ENCODE results near the gene IMPDH1. TPM values are rescaled to one million over a fixed set of nuclear protein-coding genes. Genes with fewer than 3 reads are reported as not detected.

The IMPDH1 gene
- total and polyA plus RNA-seq, 2 experiments from 2014 or later = 34.7 to 70.5 TPM

- H3K79me2 ChIP-seq = no peaks in the 10 kb centered on the region
- 77% methylated on average over 3 of the region's 3 CpGs for WGBS (ENCODE audit: low lambda C conversion rate, missing lambda C conversion rate)
- no peaks in the 10 kb centered on the region for H3K9me3 ChIP-seq (ENCODE audit: low read depth)
- H3K4me3 ChIP-seq = no peak overlapping the region
- no peaks in the 10 kb centered on the region for H3K9me2 ChIP-seq (replicated peaks; ENCODE audit: insufficient read depth)
- no peak overlapping the region for H3K27ac ChIP-seq
- no peaks in the 10 kb centered on the region for H3K36me3 ChIP-seq (replicated peaks; ENCODE audit: insufficient read depth, low read depth)
- no peaks in the 10 kb centered on the region for H3K27me3 ChIP-seq
- no peaks in the 10 kb centered on the region for H4K20me1 ChIP-seq (ENCODE audit: insufficient read depth, poor library complexity, severe bottlenecking)
- no peak overlapping the region for H3K4me2 ChIP-seq
- peaks cover 4% of the 10 kb centered on the region for H3K4me1 ChIP-seq (ENCODE audit: insufficient read depth)
- no peak for TF ChIP-seq CTCF (IDR thresholded peaks at IDR 0.05; ENCODE audit: poor library complexity)
- no peak for TF ChIP-seq EZH2 (IDR thresholded peaks at IDR 0.05; ENCODE audit: borderline replicate concordance)
- TF ChIP-seq EZH2phosphoT487 (IDR thresholded peaks at IDR 0.05; ENCODE audit: low read depth, severe bottlenecking, unreplicated experiment) = no peak
- H2AFZ ChIP-seq = no peak overlapping the region
- no peak for DNase-seq (ENCODE audit: low spot score)
These were observed 7.3 kb upstream of the IMPDH1 start for GRCh38 chr7:128417071-128417470.

- Histone ChIP-seq H3K9me2 (replicated peaks; ENCODE audit: insufficient read depth) (no peaks in the 10 kb centered on the region), H3K27ac (no peak overlapping the region), H3K4me2 (no peak overlapping the region), H4K20me1 (ENCODE audit: insufficient read depth, poor library complexity, severe bottlenecking) (no peaks in the 10 kb centered on the region), H3K9me3 (ENCODE audit: low read depth) (no peaks in the 10 kb centered on the region), H3K4me1 (ENCODE audit: insufficient read depth) (peaks cover 7% of the 10 kb centered on the region), H2AFZ (no peak overlapping the region), H3K27me3 (no peaks in the 10 kb centered on the region), H3K4me3 (no peak overlapping the region), H3K79me2 (no peaks in the 10 kb centered on the region), H3K36me3 (replicated peaks; ENCODE audit: insufficient read depth, low read depth) (no peaks in the 10 kb centered on the region)
- TF ChIP-seq EZH2phosphoT487 (IDR thresholded peaks at IDR 0.05; ENCODE audit: low read depth, severe bottlenecking, unreplicated experiment) (no peak), EZH2 (IDR thresholded peaks at IDR 0.05; ENCODE audit: borderline replicate concordance) (no peak), CTCF (IDR thresholded peaks at IDR 0.05; ENCODE audit: poor library complexity) (no peak)
- no peak for DNase-seq (ENCODE audit: low spot score)
- 87% methylated on average over 4 of the region's 4 CpGs for WGBS (ENCODE audit: low lambda C conversion rate, missing lambda C conversion rate)
These were observed 5.5 kb upstream of the IMPDH1 start for GRCh38 chr7:128415217-128415785.

- Histone ChIP-seq H3K27ac (peak overlapping the region; percentile 90), H3K4me1 (ENCODE audit: insufficient read depth) (peaks cover 32% of the 10 kb centered on the region), H3K4me3 (peak overlapping the region; percentile 65), H3K9me2 (replicated peaks; ENCODE audit: insufficient read depth) (no peaks in the 10 kb centered on the region), H3K79me2 (peaks cover 1% of the 10 kb centered on the region), H3K27me3 (no peaks in the 10 kb centered on the region), H3K9me3 (ENCODE audit: low read depth) (no peaks in the 10 kb centered on the region), H2AFZ (peak overlapping the region; percentile 76), H3K36me3 (replicated peaks; ENCODE audit: insufficient read depth, low read depth) (no peaks in the 10 kb centered on the region), H4K20me1 (ENCODE audit: insufficient read depth, poor library complexity, severe bottlenecking) (no peaks in the 10 kb centered on the region), H3K4me2 (peak overlapping the region; percentile 90)
- no peak for TF ChIP-seq EZH2 (IDR thresholded peaks at IDR 0.05; ENCODE audit: borderline replicate concordance)
- no peak for TF ChIP-seq EZH2phosphoT487 (IDR thresholded peaks at IDR 0.05; ENCODE audit: low read depth, severe bottlenecking, unreplicated experiment)
- TF ChIP-seq CTCF (IDR thresholded peaks at IDR 0.05; ENCODE audit: poor library complexity) = no peak
- no peak for DNase-seq (ENCODE audit: low spot score)
- 3% methylated on average over 6 of the region's 6 CpGs for WGBS (ENCODE audit: low lambda C conversion rate, missing lambda C conversion rate)
These were observed 620 bp upstream of the IMPDH1 start for GRCh38 chr7:128410451-128410753.
